NCI-H1105 treated with DMSO at 0.1 percent for 48 hours (cell line): ENCODE measurements around the gene MAVS.
"Not testable (repeated sequence)": the region's sequence is repeated elsewhere in the genome, so short reads cannot be mapped to it uniquely, and the experiment has no call there.

Source experiments
- DNase-seq: peaks from one replicate; lab custom pipeline; 2025; lab: John Stamatoyannopoulos, UW

The MAVS gene

DNA sequence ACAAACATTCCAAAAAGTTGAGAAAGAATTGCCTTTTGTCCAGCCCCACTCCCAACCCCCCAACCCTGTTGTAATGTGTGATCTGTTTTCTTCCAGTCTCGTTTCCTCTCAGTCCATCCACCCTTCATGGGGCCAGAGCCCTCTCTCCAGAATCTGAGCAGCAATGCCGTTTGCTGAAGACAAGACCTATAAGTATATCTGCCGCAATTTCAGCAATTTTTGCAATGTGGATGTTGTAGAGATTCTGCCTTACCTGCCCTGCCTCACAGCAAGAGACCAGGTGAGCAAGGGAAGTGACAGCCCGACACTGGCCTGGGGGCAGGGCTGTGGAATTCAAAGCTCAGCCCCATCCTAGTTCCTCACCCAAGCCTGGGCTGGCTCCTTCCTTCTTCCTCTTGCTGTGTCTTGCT is 7.8 kb downstream of the MAVS start:
- DNase-seq, result no peak

DNA sequence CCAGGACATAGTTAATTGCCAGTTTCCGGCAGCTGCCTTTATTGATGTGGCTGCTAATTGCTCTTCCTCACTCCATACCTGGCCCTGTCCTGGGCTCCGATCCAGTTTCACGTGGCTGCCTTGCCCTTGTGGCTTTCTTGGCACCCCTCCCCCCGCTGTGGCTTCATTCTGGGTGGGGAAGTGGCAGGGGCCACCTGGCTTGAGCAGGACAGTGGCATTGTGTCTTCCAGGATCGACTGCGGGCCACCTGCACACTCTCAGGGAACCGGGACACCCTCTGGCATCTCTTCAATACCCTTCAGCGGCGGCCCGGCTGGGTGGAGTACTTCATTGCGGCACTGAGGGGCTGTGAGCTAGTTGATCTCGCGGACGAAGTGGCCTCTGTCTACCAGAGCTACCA is 10.8 kb downstream of the MAVS start:
- peak; percentile 97 for DNase-seq

- no peak for DNase-seq
Observed at GRCh38 chr20:3858689-3859088, 12.1 kb downstream of the MAVS start.

- DNase-seq, result no peak
Observed at GRCh38 chr20:3861191-3861590, 14.6 kb downstream of the MAVS start.

- DNase-seq, result no peak
Observed at GRCh38 chr20:3862333-3862732, 15.7 kb downstream of the MAVS start.

- no peak for DNase-seq
Observed at GRCh38 chr20:3863317-3863716, 16.7 kb downstream of the MAVS start.

- DNase-seq, result peak; percentile 29
Observed at GRCh38 chr20:3864518-3864917, 17.9 kb downstream of the MAVS start.

DNA sequence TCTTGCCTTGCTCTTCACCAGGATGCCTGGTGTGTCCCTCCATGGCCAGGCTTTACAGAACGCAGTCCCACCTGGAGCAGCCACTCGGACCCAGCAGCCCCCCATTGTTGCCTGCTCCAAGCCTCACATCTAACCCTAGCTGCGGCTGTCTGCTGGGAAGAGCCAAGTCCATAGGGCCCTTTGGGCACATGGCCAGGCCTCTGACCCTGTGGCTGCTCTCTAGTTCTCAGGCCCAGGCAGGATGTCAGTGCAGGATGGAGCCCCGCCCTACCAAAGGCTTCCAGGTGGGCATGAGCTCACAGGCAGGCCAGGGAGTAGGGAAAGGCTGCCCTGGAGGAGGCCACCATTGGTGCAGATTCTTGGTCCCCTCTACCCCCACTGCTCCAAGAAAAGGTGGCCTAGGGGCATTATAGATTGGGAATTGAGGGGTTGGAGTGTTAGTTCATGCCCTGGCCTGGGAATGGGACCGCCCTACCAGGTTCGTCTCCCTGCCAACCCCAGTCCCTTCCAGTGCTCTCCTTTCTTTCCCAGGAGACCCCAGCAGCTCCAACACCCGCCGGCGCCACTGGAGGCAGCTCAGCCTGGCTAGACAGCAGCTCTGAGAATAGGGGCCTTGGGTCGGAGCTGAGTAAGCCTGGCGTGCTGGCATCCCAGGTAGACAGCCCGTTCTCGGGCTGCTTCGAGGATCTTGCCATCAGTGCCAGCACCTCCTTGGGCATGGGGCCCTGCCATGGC is 18.7 kb downstream of the MAVS start:
- no peak for DNase-seq

DNA sequence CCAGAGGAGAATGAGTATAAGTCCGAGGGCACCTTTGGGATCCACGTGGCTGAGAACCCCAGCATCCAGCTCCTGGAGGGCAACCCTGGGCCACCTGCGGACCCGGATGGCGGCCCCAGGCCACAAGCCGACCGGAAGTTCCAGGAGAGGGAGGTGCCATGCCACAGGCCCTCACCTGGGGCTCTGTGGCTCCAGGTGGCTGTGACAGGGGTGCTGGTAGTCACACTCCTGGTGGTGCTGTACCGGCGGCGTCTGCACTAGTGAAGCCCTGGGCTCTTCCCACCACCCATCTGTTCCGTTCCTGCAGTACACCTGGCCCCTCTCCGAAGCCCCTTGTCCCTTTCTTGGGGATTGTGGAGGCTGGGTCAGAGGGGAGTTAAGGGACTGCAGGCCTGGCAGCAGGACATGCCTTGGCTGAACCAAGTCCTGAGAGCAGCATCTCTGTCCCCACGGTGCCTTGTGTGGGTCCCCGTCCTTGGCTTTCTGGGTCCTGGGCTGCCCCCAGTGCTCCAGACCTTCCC is 19.3 kb downstream of the MAVS start:
- no peak for DNase-seq

- DNase-seq, result no peak
Observed at GRCh38 chr20:3866464-3866863, 19.8 kb downstream of the MAVS start.

GRCh38 chr20:3867802-3868201 is 21.2 kb downstream of the MAVS start:
- no peak for DNase-seq

DNA sequence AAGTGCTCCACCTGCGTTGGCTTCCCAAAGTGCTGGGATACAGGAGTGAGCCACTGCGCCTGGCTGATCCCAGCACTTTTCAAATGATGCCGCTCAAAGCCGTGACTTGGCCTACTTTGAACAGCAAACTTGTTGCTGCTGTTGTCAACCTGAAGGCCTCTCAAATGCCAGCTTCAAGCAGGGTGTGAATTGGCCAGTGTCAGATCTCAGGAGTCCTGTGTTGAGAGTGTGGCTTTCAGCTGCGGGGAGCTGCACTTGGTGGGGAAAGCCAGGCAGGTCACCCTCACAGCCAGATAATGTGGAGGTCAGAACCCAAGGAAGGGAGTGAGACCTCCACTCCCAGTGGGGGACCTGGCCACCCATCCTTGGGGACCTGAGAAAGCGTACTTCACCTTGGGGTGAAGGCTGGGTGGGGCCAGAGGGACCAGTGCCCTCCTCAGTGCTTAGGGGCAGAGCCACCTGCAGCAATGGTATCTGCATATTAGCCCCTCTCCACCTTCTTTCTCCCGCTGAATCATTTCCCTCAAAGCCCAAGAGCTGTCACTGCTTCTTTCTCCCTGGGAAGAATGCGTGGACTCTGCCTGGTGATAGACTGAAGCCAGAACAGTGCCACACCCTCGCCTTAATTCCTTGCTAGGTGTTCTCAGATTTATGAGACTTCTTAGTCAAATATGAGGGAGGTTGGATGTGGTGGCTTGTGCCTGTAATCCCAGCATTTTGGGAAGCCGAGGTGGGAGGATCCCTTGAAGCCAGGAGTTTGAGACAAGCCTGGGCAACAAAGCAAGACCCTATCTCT is 23.4 kb downstream of the MAVS start:
- DNase-seq, result no peak

- no peak for DNase-seq
Observed at GRCh38 chr20:3871550-3872265, 25.1 kb downstream of the MAVS start.

- no peak for DNase-seq
Observed at GRCh38 chr20:3873507-3873906, 26.9 kb downstream of the MAVS start.

DNA sequence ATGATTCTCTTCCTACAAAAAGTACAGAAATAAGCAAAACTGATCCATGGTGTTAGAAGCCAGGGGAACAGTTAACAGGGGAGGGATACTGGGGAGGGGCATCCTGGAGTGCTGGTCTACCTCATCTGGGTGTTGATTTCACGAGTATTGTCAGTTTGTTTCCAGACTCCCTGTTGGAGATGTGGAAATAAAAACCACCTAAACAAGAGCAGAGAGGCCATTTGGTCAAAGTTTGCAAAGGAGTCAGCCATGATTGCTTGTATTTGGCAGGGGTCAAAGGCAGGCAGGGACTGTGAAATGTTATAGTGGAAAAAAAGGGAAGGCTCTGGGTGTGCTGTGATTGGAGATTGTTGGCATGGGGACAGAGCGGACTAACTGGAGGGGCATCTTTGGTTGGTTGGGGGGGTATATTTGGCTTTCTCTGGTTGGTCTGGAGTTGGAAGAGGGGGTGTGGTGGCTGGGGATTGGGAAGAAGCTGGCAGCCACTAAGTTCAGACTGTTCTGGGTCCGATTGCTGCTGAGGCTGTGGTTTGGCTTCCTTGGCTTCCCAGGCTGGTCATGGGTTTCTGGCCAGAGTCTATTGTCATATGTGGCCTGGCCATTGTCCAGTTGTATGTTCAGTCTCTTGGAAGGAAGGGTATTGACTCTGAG is 27.7 kb downstream of the MAVS start:
- no peak for DNase-seq

DNA sequence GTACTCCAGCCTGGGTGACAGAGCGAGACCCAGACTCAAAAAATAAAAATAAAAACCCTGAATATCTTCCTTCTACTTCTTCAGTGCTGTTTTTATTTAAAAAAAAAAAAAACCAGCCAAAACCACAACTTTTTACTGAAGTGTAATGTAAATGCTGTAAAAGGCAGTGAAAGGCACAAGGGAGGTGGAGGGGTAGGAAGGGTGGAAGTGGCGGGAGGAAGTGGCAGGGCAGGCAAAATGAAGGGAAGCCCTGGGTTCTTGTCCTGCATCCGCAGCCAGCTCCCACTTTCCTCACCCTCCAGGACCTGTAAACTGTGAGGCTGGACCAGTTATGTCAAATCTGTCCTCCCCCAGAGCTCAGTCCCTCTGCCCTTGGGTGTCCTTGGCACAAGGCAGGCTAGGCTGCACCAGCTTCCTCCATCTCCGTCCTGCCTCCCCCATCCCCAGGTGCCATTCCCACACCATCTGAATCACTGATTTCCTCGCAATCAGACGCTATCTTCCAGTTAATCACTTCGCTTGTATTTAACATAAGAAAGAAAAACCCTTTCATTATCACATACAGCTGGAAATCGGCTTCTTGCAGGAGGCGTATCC is 28.8 kb downstream of the MAVS start:
- no peak for DNase-seq

GRCh38 chr20:3876000-3876399 is 29.4 kb downstream of the MAVS start:
- no peak for DNase-seq

GRCh38 chr20:3876676-3877075 is 30.0 kb downstream of the MAVS start:
- peak; percentile 27 for DNase-seq

GRCh38 chr20:3878921-3879274 is 32.3 kb downstream of the MAVS start:
- not testable (repeated sequence) for DNase-seq

DNA sequence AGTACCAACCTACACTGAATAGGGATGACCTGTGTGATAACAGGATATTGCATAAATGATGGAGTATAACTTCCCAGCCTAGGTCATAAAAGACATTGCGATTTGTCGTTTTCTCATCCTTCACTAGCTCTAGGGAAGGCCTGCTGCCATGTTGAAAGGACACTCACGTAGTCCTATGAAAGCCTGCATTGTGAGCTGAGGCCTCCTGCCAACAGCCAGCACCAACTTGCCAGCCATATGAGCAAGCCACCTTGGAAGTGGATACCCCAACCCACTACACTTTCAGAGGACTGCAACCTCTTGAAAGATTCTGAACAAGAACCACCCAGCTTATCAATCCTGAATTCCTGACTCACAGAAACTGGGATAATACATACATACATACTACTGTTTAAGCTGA is 39.1 kb downstream of the MAVS start:
- no peak for DNase-seq

DNA sequence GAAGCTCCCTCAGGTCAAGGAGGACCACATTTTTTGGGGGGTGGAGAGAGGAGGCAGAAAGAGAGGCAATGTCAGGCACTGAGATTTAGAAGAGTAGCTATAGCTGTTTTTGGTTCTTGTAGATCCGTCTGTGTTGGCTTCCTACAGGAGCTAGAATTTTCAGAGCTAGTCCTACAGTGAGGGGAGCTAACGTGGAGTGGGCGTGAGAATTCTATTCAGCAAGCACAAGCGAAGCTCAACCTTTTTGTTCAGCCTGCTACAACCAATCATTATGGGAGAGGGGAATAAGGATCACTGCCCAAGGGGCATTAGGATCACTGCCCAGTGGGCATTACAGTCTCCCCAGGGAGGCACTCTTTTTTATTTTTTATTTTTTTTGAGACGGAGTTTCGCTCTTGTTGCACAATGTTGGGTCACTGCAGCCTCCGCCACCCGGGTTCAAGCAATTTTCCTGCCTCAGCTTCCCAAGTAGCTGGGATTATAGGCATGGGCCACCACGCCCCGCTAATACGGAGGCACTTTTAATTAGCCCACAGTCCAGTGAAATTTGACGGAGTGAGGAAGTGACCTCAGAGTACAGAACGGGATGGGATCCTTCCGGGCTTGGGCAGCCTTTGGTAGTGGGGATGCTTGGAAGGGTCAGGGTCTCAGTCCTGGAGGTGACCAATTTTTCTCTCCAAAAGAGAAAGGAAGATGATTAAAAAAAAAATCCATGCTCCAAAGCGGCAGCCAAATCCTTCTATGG is 41.4 kb downstream of the MAVS start:
- no peak for DNase-seq
